RWPE1 (cell line): Measurements from ENCODE around the gene SAC3D1.
A peak's percentile ranks its signal among the peaks of the same experiment; 100 is the strongest.

ENCODE experiments used
- CTCF ChIA-PET: fragments of 350-600 bp; sonication (Branson Sonifier 250); formaldehyde crosslinking; extraction: SDS; loops from one replicate; lab custom pipeline; 2021; lab: Yijun Ruan, JAX
- POLR2A ChIA-PET: fragments of 400-600 bp; formaldehyde crosslinking; extraction: SDS; loops from one replicate; lab custom pipeline; 2020; ENCODE audit warnings: antibody characterized with exemption; ENCODE audit not compliant: low non-redundant PET; lab: Yijun Ruan, JAX
- DNase-seq: peaks from one replicate; pipeline ENCODE4 v3.0.0; 2012; ENCODE audit warnings: low spot score
- H3K27ac ChIP-seq: fragments of 450-650 bp; 2 replicates; pipeline ENCODE4 v1.5.1; 2017
- CTCF ChIP-seq: fragments of 450-650 bp; conservative IDR thresholded peaks from 2 replicates; pipeline ENCODE4 v1.5.1; 2017; ENCODE audit warnings: low read depth, mild to moderate bottlenecking

The SAC3D1 gene

GRCh38 chr11:65032216-65032615, 8.8 kb upstream of the SAC3D1 start:
- TF ChIP-seq CTCF, result no peak
- H3K27ac ChIP-seq, result peak overlapping the region; percentile 4; the same call in 1 of the 2 replicates
- ChIA-PET POLR2A (no interaction called here), CTCF (interaction anchor here (0.6 to 0.9 kb wide), 2 partner anchors 18 to 22 kb away, joined by 3 to 4 read pairs; partner anchors contain the start of gene ARL2)
- no peak for DNase-seq

GRCh38 chr11:65034423-65034822, 6.6 kb upstream of the SAC3D1 start:
- DNase-seq, result no peak
- no peak for TF ChIP-seq CTCF
- ChIA-PET POLR2A (no interaction called here), CTCF (interaction anchor here (0.6 kb wide), 1 partner anchor 69 kb away, joined by 3 read pairs; no protein-coding TSS in a partner anchor)
- H3K27ac ChIP-seq, result peak overlapping the region; percentile 26

- ChIA-PET POLR2A (no interaction called here), CTCF (no interaction called here)
- H3K27ac ChIP-seq, result peak overlapping the region; percentile 6; the same call in 1 of the 2 replicates
- DNase-seq, result no peak
- no peak for TF ChIP-seq CTCF
These were observed 5.4 kb upstream of the SAC3D1 start for GRCh38 chr11:65035579-65035978.

- peak overlapping the region; percentile 53 for H3K27ac ChIP-seq
- TF ChIP-seq CTCF, result no peak
- ChIA-PET CTCF (interaction anchor here (0.7 to 1.1 kb wide), 2 partner anchors 97 to 143 kb away, joined by 3 read pairs; no protein-coding TSS in a partner anchor), POLR2A (no interaction called here)
- DNase-seq, result no peak
These were observed 4.1 kb upstream of the SAC3D1 start for GRCh38 chr11:65036931-65037330.

GRCh38 chr11:65040520-65040846, 527 bp upstream of the SAC3D1 start:
- peak overlapping the region; percentile 97 for H3K27ac ChIP-seq
- no peak for DNase-seq
- CTCF ChIA-PET, result interaction anchor here (0.7 to 1.4 kb wide), 3 partner anchors 27 to 153 kb away, joined by 3 to 4 read pairs (median 3); partner anchors contain the start of gene ARL2
- POLR2A ChIA-PET, result interaction anchor here (0.6 kb wide), 2 partner anchors 21 to 34 kb away, joined by 3 to 8 read pairs; no protein-coding TSS in a partner anchor
- TF ChIP-seq CTCF, result no peak

GRCh38 chr11:65042891-65043290, 1.9 kb downstream of the SAC3D1 start:
- TF ChIP-seq CTCF, result no peak
- DNase-seq, result no peak
- ChIA-PET POLR2A (no interaction called here), CTCF (no interaction called here)
- H3K27ac ChIP-seq, result peak overlapping the region; percentile 97
